Measurements from ENCODE around the gene NFIL3. TPM values are rescaled to one million over a fixed set of nuclear protein-coding genes. Genes with fewer than 3 reads are reported as not detected.

Gene NFIL3
- total and polyA plus RNA-seq, 2 experiments from 2014 or later: 19.7 to 43.0 TPM

- DNase-seq (ENCODE audit: low read depth in 1 of 2, low spot score in 1 of 2): no peak
- no peaks in the 10 kb centered on the region for H3K4me1 ChIP-seq (ENCODE audit: low read depth)
- H3K27me3 ChIP-seq: no peaks in the 10 kb centered on the region
- H3K4me3 ChIP-seq: no peak overlapping the region
- no peaks in the 10 kb centered on the region for H3K9me3 ChIP-seq (ENCODE audit: low read depth)
- no peak overlapping the region for H3K27ac ChIP-seq
- H3K36me3 ChIP-seq: no peaks in the 10 kb centered on the region
- TF ChIP-seq, protein P1, sequence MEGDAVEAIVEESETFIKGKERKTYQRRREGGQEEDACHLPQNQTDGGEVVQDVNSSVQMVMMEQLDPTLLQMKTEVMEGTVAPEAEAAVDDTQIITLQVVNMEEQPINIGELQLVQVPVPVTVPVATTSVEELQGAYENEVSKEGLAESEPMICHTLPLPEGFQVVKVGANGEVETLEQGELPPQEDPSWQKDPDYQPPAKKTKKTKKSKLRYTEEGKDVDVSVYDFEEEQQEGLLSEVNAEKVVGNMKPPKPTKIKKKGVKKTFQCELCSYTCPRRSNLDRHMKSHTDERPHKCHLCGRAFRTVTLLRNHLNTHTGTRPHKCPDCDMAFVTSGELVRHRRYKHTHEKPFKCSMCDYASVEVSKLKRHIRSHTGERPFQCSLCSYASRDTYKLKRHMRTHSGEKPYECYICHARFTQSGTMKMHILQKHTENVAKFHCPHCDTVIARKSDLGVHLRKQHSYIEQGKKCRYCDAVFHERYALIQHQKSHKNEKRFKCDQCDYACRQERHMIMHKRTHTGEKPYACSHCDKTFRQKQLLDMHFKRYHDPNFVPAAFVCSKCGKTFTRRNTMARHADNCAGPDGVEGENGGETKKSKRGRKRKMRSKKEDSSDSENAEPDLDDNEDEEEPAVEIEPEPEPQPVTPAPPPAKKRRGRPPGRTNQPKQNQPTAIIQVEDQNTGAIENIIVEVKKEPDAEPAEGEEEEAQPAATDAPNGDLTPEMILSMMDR (IDR thresholded peaks at IDR 0.05; ENCODE audit: low read depth, low read length): no peak
Observed at GRCh38 chr9:91451431-91452270, 28.0 kb upstream of the NFIL3 start.

- no peak for DNase-seq (ENCODE audit: low read depth in 1 of 2, low spot score in 1 of 2)
- no peak overlapping the region for H3K27ac ChIP-seq
- no peaks in the 10 kb centered on the region for H3K9me3 ChIP-seq (ENCODE audit: low read depth)
- H3K4me1 ChIP-seq (ENCODE audit: low read depth): no peaks in the 10 kb centered on the region
- H3K36me3 ChIP-seq: no peaks in the 10 kb centered on the region
- H3K4me3 ChIP-seq: no peak overlapping the region
- TF ChIP-seq, protein P1 (IDR thresholded peaks at IDR 0.05; ENCODE audit: low read depth, low read length): no peak
- H3K27me3 ChIP-seq: no peaks in the 10 kb centered on the region
Observed at GRCh38 chr9:91445135-91445534, 21.5 kb upstream of the NFIL3 start.

GRCh38 chr9:91443994-91444392 is 20.4 kb upstream of the NFIL3 start:
- Histone ChIP-seq H3K4me1 (ENCODE audit: low read depth) (no peaks in the 10 kb centered on the region), H3K36me3 (no peaks in the 10 kb centered on the region), H3K27ac (no peak overlapping the region), H3K27me3 (no peaks in the 10 kb centered on the region), H3K4me3 (no peak overlapping the region), H3K9me3 (ENCODE audit: low read depth) (no peaks in the 10 kb centered on the region)
- TF ChIP-seq, protein P1 (IDR thresholded peaks at IDR 0.05; ENCODE audit: low read depth, low read length): no peak
- no peak for DNase-seq (ENCODE audit: low read depth in 1 of 2, low spot score in 1 of 2)

GRCh38 chr9:91443321-91443993 is 19.8 kb upstream of the NFIL3 start:
- TF ChIP-seq, protein P1 (IDR thresholded peaks at IDR 0.05; ENCODE audit: low read depth, low read length): no peak
- no peak for DNase-seq (ENCODE audit: low read depth in 1 of 2, low spot score in 1 of 2)
- Histone ChIP-seq H3K4me3 (no peak overlapping the region), H3K9me3 (ENCODE audit: low read depth) (no peaks in the 10 kb centered on the region), H3K27me3 (no peaks in the 10 kb centered on the region), H3K36me3 (no peaks in the 10 kb centered on the region), H3K27ac (no peak overlapping the region), H3K4me1 (ENCODE audit: low read depth) (no peaks in the 10 kb centered on the region)

DNA sequence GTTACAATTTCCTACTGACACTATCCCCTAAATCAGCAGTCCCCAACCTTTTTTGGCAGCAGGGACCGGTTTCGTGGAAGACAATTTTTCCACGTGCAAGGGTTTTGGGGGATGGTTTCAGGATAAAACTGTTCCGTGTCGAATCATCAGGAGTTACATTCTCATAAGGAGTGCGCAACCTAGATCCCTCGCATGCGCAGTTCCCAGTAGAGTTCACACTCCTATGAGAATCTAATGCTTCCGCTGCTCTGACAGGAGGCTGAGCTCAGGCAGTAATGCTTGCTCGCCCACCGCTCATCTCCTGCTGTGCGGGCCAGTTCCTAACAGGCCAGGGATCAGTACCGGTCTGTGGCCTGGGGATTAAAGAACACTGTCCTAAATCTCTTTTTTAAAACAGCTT is 13.2 kb upstream of the NFIL3 start:
- TF ChIP-seq, protein P1 (IDR thresholded peaks at IDR 0.05; ENCODE audit: low read depth, low read length): no peak
- no peak for DNase-seq (ENCODE audit: low read depth in 1 of 2, low spot score in 1 of 2)
- Histone ChIP-seq H3K4me3 (no peak overlapping the region), H3K27me3 (no peaks in the 10 kb centered on the region), H3K9me3 (ENCODE audit: low read depth) (no peaks in the 10 kb centered on the region), H3K27ac (no peak overlapping the region), H3K4me1 (ENCODE audit: low read depth) (no peaks in the 10 kb centered on the region), H3K36me3 (no peaks in the 10 kb centered on the region)

Data from cardiac muscle cell (in vitro differentiated cells and primary cell).